ENCODE measurements around the gene CENPP. TPM values are rescaled to one million over a fixed set of nuclear protein-coding genes. Genes with fewer than 3 reads are reported as not detected.

The CENPP gene
- total RNA-seq, 2 donors from 2014 or later = 1.9 to 6.8 TPM

- Mint-ChIP-seq H3K27ac (no peak overlapping the region), H3K4me3 (no peak overlapping the region), H3K4me1 (peaks cover 6% of the 10 kb centered on the region), H3K36me3 (ENCODE audit: low read depth) (peaks cover under 1% of the 10 kb centered on the region), H3K27me3 (no peaks in the 10 kb centered on the region)
- DNase-seq (no peak), ATAC-seq (no peak)
- H3K9me3 ChIP-seq (ENCODE audit: control insufficient read depth, low read length, poor library complexity, severe bottlenecking) = no peaks in the 10 kb centered on the region
Observed at GRCh38 chr9:92506184-92506857, 180.6 kb downstream of the CENPP start.

- no peak overlapping the region for H3K27ac Mint-ChIP-seq
- H3K4me3 Mint-ChIP-seq = no peak overlapping the region
- DNase-seq (no peak), ATAC-seq (no peak)
- H3K9me3 ChIP-seq (ENCODE audit: control insufficient read depth, low read length, poor library complexity, severe bottlenecking) = no peaks in the 10 kb centered on the region
- peaks cover 6% of the 10 kb centered on the region for H3K4me1 Mint-ChIP-seq
- H3K27me3 Mint-ChIP-seq = no peaks in the 10 kb centered on the region
- peaks cover 2% of the 10 kb centered on the region for H3K36me3 Mint-ChIP-seq (ENCODE audit: low read depth)
Observed at GRCh38 chr9:92507005-92507404, 181.3 kb downstream of the CENPP start.

GRCh38 chr9:92507496-92507895, 181.7 kb downstream of the CENPP start:
- Mint-ChIP-seq H3K27me3 (no peaks in the 10 kb centered on the region), H3K4me3 (no peak overlapping the region), H3K36me3 (ENCODE audit: low read depth) (peaks cover 2% of the 10 kb centered on the region), H3K27ac (no peak overlapping the region), H3K4me1 (peaks cover 6% of the 10 kb centered on the region)
- DNase-seq (no peak), ATAC-seq (no peak)
- no peaks in the 10 kb centered on the region for H3K9me3 ChIP-seq (ENCODE audit: control insufficient read depth, low read length, poor library complexity, severe bottlenecking)

GRCh38 chr9:92508018-92508820, 182.5 kb downstream of the CENPP start:
- Mint-ChIP-seq H3K4me1 (peaks cover 6% of the 10 kb centered on the region), H3K4me3 (no peak overlapping the region), H3K27me3 (no peaks in the 10 kb centered on the region), H3K27ac (no peak overlapping the region), H3K36me3 (ENCODE audit: low read depth) (peaks cover 2% of the 10 kb centered on the region)
- DNase-seq = no peak
- no peak for ATAC-seq
- no peaks in the 10 kb centered on the region for H3K9me3 ChIP-seq (ENCODE audit: control insufficient read depth, low read length, poor library complexity, severe bottlenecking)

GRCh38 chr9:92509050-92509449, 183.3 kb downstream of the CENPP start:
- no peaks in the 10 kb centered on the region for H3K27me3 Mint-ChIP-seq
- H3K4me1 Mint-ChIP-seq = peaks cover 6% of the 10 kb centered on the region
- ATAC-seq (no peak), DNase-seq (no peak)
- H3K36me3 Mint-ChIP-seq (ENCODE audit: low read depth) = peaks cover 2% of the 10 kb centered on the region
- no peak overlapping the region for H3K27ac Mint-ChIP-seq
- no peaks in the 10 kb centered on the region for H3K9me3 ChIP-seq (ENCODE audit: control insufficient read depth, low read length, poor library complexity, severe bottlenecking)
- no peak overlapping the region for H3K4me3 Mint-ChIP-seq

GRCh38 chr9:92510747-92511146, 185.0 kb downstream of the CENPP start:
- no peaks in the 10 kb centered on the region for H3K27me3 Mint-ChIP-seq
- DNase-seq (no peak), ATAC-seq (no peak)
- H3K4me3 Mint-ChIP-seq = no peak overlapping the region
- no peaks in the 10 kb centered on the region for H3K9me3 ChIP-seq (ENCODE audit: control insufficient read depth, low read length, poor library complexity, severe bottlenecking)
- H3K4me1 Mint-ChIP-seq = peaks cover 9% of the 10 kb centered on the region
- H3K36me3 Mint-ChIP-seq (ENCODE audit: low read depth) = peaks cover 4% of the 10 kb centered on the region
- no peak overlapping the region for H3K27ac Mint-ChIP-seq

GRCh38 chr9:92512622-92513021, 186.9 kb downstream of the CENPP start:
- no peak for DNase-seq
- Mint-ChIP-seq H3K36me3 (ENCODE audit: low read depth) (peaks cover 4% of the 10 kb centered on the region), H3K4me1 (peaks cover 7% of the 10 kb centered on the region), H3K4me3 (no peak overlapping the region), H3K27ac (no peak overlapping the region), H3K27me3 (no peaks in the 10 kb centered on the region)
- ATAC-seq = no peak
- H3K9me3 ChIP-seq (ENCODE audit: control insufficient read depth, low read length, poor library complexity, severe bottlenecking) = no peaks in the 10 kb centered on the region

- DNase-seq = no peak
- H3K9me3 ChIP-seq (ENCODE audit: control insufficient read depth, low read length, poor library complexity, severe bottlenecking) = no peaks in the 10 kb centered on the region
- no peaks in the 10 kb centered on the region for H3K27me3 Mint-ChIP-seq
- H3K36me3 Mint-ChIP-seq (ENCODE audit: low read depth) = peaks cover 4% of the 10 kb centered on the region
- no peak overlapping the region for H3K27ac Mint-ChIP-seq
- peaks cover 4% of the 10 kb centered on the region for H3K4me1 Mint-ChIP-seq
- H3K4me3 Mint-ChIP-seq = no peak overlapping the region
- no peak for ATAC-seq
Observed at GRCh38 chr9:92513349-92513748, 187.6 kb downstream of the CENPP start.

- Mint-ChIP-seq H3K27me3 (no peaks in the 10 kb centered on the region), H3K4me3 (no peak overlapping the region), H3K36me3 (ENCODE audit: low read depth) (peaks cover 4% of the 10 kb centered on the region), H3K4me1 (peaks cover 4% of the 10 kb centered on the region), H3K27ac (no peak overlapping the region)
- ATAC-seq (no peak), DNase-seq (no peak)
- H3K9me3 ChIP-seq (ENCODE audit: control insufficient read depth, low read length, poor library complexity, severe bottlenecking) = no peaks in the 10 kb centered on the region
Observed at GRCh38 chr9:92514635-92515034, 188.9 kb downstream of the CENPP start.

- peaks cover 2% of the 10 kb centered on the region for H3K36me3 Mint-ChIP-seq (ENCODE audit: low read depth)
- H3K9me3 ChIP-seq (ENCODE audit: control insufficient read depth, low read length, poor library complexity, severe bottlenecking) = no peaks in the 10 kb centered on the region
- H3K27me3 Mint-ChIP-seq = no peaks in the 10 kb centered on the region
- DNase-seq (no peak), ATAC-seq (no peak)
- H3K27ac Mint-ChIP-seq = no peak overlapping the region
- peaks cover 4% of the 10 kb centered on the region for H3K4me1 Mint-ChIP-seq
- H3K4me3 Mint-ChIP-seq = no peak overlapping the region
Observed at GRCh38 chr9:92516521-92516920, 190.8 kb downstream of the CENPP start.

GRCh38 chr9:92517046-92517445, 191.3 kb downstream of the CENPP start:
- H3K4me1 Mint-ChIP-seq = peaks cover 4% of the 10 kb centered on the region
- no peaks in the 10 kb centered on the region for H3K27me3 Mint-ChIP-seq
- ATAC-seq = no peak

GRCh38 chr9:92518199-92518598, 192.4 kb downstream of the CENPP start:
- Mint-ChIP-seq H3K36me3 (ENCODE audit: low read depth) (peaks cover 2% of the 10 kb centered on the region), H3K27me3 (no peaks in the 10 kb centered on the region), H3K4me1 (peaks cover 4% of the 10 kb centered on the region), H3K4me3 (no peak overlapping the region), H3K27ac (no peak overlapping the region)
- DNase-seq (no peak), ATAC-seq (no peak)
- H3K9me3 ChIP-seq (ENCODE audit: control insufficient read depth, low read length, poor library complexity, severe bottlenecking) = no peaks in the 10 kb centered on the region

More at GRCh38 chr9:92517046-92517445, 191.3 kb downstream of the CENPP start:
- no peak overlapping the region for H3K27ac Mint-ChIP-seq
- no peaks in the 10 kb centered on the region for H3K9me3 ChIP-seq (ENCODE audit: control insufficient read depth, low read length, poor library complexity, severe bottlenecking)
- H3K4me3 Mint-ChIP-seq = no peak overlapping the region
- DNase-seq = no peak
- H3K36me3 Mint-ChIP-seq (ENCODE audit: low read depth) = peaks cover 2% of the 10 kb centered on the region

- no peak overlapping the region for H3K27ac Mint-ChIP-seq
- H3K9me3 ChIP-seq (ENCODE audit: control insufficient read depth, low read length, poor library complexity, severe bottlenecking) = no peaks in the 10 kb centered on the region
- H3K36me3 Mint-ChIP-seq (ENCODE audit: low read depth) = no peaks in the 10 kb centered on the region
- H3K4me3 Mint-ChIP-seq = no peak overlapping the region
- H3K27me3 Mint-ChIP-seq = no peaks in the 10 kb centered on the region
- no peak for ATAC-seq
- H3K4me1 Mint-ChIP-seq = no peaks in the 10 kb centered on the region
- no peak for DNase-seq
Observed at GRCh38 chr9:92520837-92521236, 195.1 kb downstream of the CENPP start.

All from T-helper 17 cell (primary cell).